Vagina (tissue), 2 donors: ENCODE results near the gene KCTD5.

Experiments
- CTCF ChIP-seq, 3 experiments: fragments of 450-650 bp in 2 of 3; fragments of 200-600 bp in 1 of 3; sonication (generic) in 1 of 3; IDR thresholded peaks; one replicate each; pipeline ENCODE4 v1.5.1; 2017 to 2019; ENCODE audit warnings: antibody characterized with exemption in 3 of 3, mild to moderate bottlenecking in 2 of 3, moderate library complexity in 2 of 3
- POLR2A ChIP-seq, 2 donors: fragments of 450-650 bp; IDR thresholded peaks; one replicate each; pipeline ENCODE4 v1.6.1; 2017; ENCODE audit warnings: antibody characterized with exemption in 2 of 2, mild to moderate bottlenecking in 2 of 2, moderate library complexity in 2 of 2
- POLR2AphosphoS5 ChIP-seq, 2 donors: sonication (generic); formaldehyde crosslinking; IDR thresholded peaks; one replicate each; pipeline ENCODE4 v1.9.0; 2017; ENCODE audit warnings: antibody characterized with exemption in 2 of 2, mild to moderate bottlenecking in 2 of 2, low read depth in 1 of 2; ENCODE audit not compliant: insufficient read depth in 1 of 2

- TF ChIP-seq CTCF (IDR thresholded peaks at IDR 0.05), result no peak
- no peak for TF ChIP-seq POLR2AphosphoS5 (IDR thresholded peaks at IDR 0.05; ENCODE audit: insufficient read depth in 1 of 2, low read depth in 1 of 2)
- no peak for TF ChIP-seq POLR2A (IDR thresholded peaks at IDR 0.05)
Measured at GRCh38 chr16:2692948-2693651, 10.8 kb downstream of the KCTD5 start.
